Measurements from ENCODE around the gene NABP1. TPM values are rescaled to one million over a fixed set of nuclear protein-coding genes. Genes with fewer than 3 reads are reported as not detected.

The NABP1 gene
- total RNA-seq, 1 experiment from 2014 or later, result 3.2 TPM

DNA sequence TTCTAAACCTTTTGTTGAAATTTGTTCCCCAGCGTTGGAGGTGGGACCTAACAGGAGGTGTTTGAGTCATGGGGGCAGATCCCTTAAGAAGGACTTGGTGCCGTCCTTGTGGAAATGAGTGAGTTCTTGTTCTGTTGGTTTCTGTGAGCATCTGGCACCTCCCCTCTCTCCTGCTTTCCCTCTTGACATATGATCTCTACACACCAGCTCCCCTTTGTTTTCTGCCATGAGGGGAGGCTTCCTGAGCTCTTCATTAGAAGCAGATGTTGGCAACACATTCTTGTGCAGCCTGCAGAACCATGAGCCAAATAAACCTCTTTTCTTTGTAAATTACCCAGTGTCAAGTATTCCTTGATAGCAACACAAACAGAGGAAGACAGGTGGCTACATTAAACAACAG is 23.8 kb downstream of the NABP1 start:
- Mint-ChIP-seq H3K27ac (no peak overlapping the region; a peak in 1 of 7 replicates), H3K4me3 (no peak overlapping the region), H3K9me3 (no peaks in the 10 kb centered on the region; a peak in 1 of 5 replicates), H3K36me3 (ENCODE audit: insufficient read depth in 1 of 3, low read depth in 3 of 3) (no peaks in the 10 kb centered on the region), H3K27me3 (ENCODE audit: low read depth) (no peaks in the 10 kb centered on the region; the same call in 1 of the 2 replicates), H3K4me1 (peaks cover 10 to 12% of the 10 kb centered on the region in 2 experiments)
- no peak overlapping the region for H2AK5ac ChIP-seq (ENCODE audit: insufficient read length, low read length)
- TF ChIP-seq, protein P1, sequence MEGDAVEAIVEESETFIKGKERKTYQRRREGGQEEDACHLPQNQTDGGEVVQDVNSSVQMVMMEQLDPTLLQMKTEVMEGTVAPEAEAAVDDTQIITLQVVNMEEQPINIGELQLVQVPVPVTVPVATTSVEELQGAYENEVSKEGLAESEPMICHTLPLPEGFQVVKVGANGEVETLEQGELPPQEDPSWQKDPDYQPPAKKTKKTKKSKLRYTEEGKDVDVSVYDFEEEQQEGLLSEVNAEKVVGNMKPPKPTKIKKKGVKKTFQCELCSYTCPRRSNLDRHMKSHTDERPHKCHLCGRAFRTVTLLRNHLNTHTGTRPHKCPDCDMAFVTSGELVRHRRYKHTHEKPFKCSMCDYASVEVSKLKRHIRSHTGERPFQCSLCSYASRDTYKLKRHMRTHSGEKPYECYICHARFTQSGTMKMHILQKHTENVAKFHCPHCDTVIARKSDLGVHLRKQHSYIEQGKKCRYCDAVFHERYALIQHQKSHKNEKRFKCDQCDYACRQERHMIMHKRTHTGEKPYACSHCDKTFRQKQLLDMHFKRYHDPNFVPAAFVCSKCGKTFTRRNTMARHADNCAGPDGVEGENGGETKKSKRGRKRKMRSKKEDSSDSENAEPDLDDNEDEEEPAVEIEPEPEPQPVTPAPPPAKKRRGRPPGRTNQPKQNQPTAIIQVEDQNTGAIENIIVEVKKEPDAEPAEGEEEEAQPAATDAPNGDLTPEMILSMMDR (conservative IDR thresholded peaks at IDR 0.05), result no peak
- no peak overlapping the region for H4K5ac ChIP-seq (ENCODE audit: insufficient read length, low read depth, low read length)
- no CpG with 5 or more reads among the region's 2 CpGs for WGBS (ENCODE audit: extremely low coverage, insufficient read length, low lambda C conversion rate)
- H3K18ac ChIP-seq (ENCODE audit: insufficient read length, low read depth, low read length), result no peak overlapping the region
- no peak overlapping the region for H2BK5ac ChIP-seq (ENCODE audit: insufficient read length, low read length)
- H4K91ac ChIP-seq (ENCODE audit: insufficient read length, low read depth, low read length), result no peak overlapping the region
- no peak overlapping the region for H2BK12ac ChIP-seq (ENCODE audit: insufficient read length, low read depth, low read length)
- H3T11ph ChIP-seq (ENCODE audit: low read length), result no peak overlapping the region
- H3K14ac ChIP-seq (ENCODE audit: insufficient read depth, low read length), result no peak overlapping the region
- no peak overlapping the region for H3K27ac ChIP-seq (ENCODE audit: insufficient read length, low read depth, low read length)
- no peaks in the 10 kb centered on the region for H3K27me3 ChIP-seq (ENCODE audit: insufficient read depth, low read length)
- no peaks in the 10 kb centered on the region for H3K23me2 ChIP-seq (ENCODE audit: insufficient read length, low read depth, low read length, poor library complexity, severe bottlenecking)
- no peaks in the 10 kb centered on the region for H3K79me1 ChIP-seq (ENCODE audit: insufficient read depth, low read depth, low read length, poor library complexity, severe bottlenecking)
- H2AFZ ChIP-seq (ENCODE audit: low read length), result no peak overlapping the region
- DNase-seq, result no peak
- no peak overlapping the region for H3K4me2 ChIP-seq (ENCODE audit: insufficient read depth, insufficient read length, low read length)
- H2BK120ac ChIP-seq (ENCODE audit: low read depth, low read length, poor library complexity, severe bottlenecking), result no peak overlapping the region
- H2BK15ac ChIP-seq (ENCODE audit: low read depth, low read length), result no peak overlapping the region
- H3K23ac ChIP-seq (ENCODE audit: insufficient read length, low read depth, low read length), result no peak overlapping the region
- H3K56ac ChIP-seq (ENCODE audit: insufficient read length, low read depth, low read length), result no peak overlapping the region
- no peak overlapping the region for H3K4ac ChIP-seq (ENCODE audit: low read depth, low read length)
- H4K20me1 ChIP-seq (ENCODE audit: control insufficient read depth, insufficient read depth, insufficient read length), result no peaks in the 10 kb centered on the region
- no peak overlapping the region for H4K8ac ChIP-seq (replicated peaks; ENCODE audit: insufficient read length, low read depth, low read length)
- no peaks in the 10 kb centered on the region for H3K79me2 ChIP-seq (ENCODE audit: insufficient read depth, low read length)
- H2BK20ac ChIP-seq (ENCODE audit: low read depth, low read length, poor library complexity, severe bottlenecking), result no peak overlapping the region
- no peak overlapping the region for H3K9ac ChIP-seq (ENCODE audit: extremely low read depth, insufficient read length, low read length)
- no peaks in the 10 kb centered on the region for H3K4me1 ChIP-seq (ENCODE audit: insufficient read depth, low read length)
- H3K9me3 ChIP-seq (ENCODE audit: control insufficient read depth, low read depth, low read length), result no peaks in the 10 kb centered on the region

Measured in H9 (cell line).